GM18511 (cell line): ENCODE results near the gene MLIP.
"Not testable (repeated sequence)": the region's sequence is repeated elsewhere in the genome, so short reads cannot be mapped to it uniquely, and the experiment has no call there.

Source experiments
- ATAC-seq: cut with Tn5 transposase; IDR thresholded peaks from one replicate; pipeline ENCODE4 v1.9.1; 2021; ENCODE audit warnings: mild to moderate bottlenecking, moderate library complexity; ENCODE audit not compliant: unreplicated experiment

Gene MLIP

GRCh38 chr6:54135665-54136369, 24.6 kb downstream of the MLIP start:
- no peak for ATAC-seq

GRCh38 chr6:54138795-54139194, 27.6 kb downstream of the MLIP start:
- ATAC-seq, result no peak

GRCh38 chr6:54140811-54141210, 29.6 kb downstream of the MLIP start:
- no peak for ATAC-seq

GRCh38 chr6:54142889-54143519, 31.8 kb downstream of the MLIP start:
- no peak for ATAC-seq

- no peak for ATAC-seq
Observed at GRCh38 chr6:54151861-54152260, 40.6 kb downstream of the MLIP start.

- ATAC-seq, result no peak
Observed at GRCh38 chr6:54156650-54157250, 45.5 kb downstream of the MLIP start.

GRCh38 chr6:54157405-54157804, 46.2 kb downstream of the MLIP start:
- ATAC-seq, result no peak

GRCh38 chr6:54173089-54173488, 61.8 kb downstream of the MLIP start:
- no peak for ATAC-seq

DNA sequence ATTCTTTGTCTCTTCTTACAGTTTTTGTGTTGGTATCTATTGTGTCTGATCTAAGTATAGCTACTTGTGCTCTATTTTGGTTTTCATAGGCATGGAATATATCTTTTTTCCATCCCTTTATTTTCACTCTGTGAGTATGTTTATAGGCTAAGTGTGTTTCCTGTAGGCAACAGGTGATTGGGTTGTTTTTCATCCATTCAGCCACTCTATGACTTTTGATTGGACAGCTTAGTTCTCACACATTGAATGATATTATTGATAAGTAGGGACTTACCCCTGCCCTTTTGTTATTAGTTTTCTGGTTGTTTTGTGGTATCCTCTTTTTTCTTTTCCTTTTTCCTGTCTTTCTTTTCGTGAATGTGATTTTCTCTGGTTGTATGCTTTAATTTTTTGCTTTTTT, 67.9 kb downstream of the MLIP start:
- ATAC-seq, result no peak

GRCh38 chr6:54183616-54184015, 72.4 kb downstream of the MLIP start:
- no peak for ATAC-seq

- ATAC-seq, result no peak
Observed at GRCh38 chr6:54185885-54186284, 74.6 kb downstream of the MLIP start.

- no peak for ATAC-seq
Observed at GRCh38 chr6:54188846-54189245, 77.6 kb downstream of the MLIP start.

GRCh38 chr6:54191461-54191860, 80.2 kb downstream of the MLIP start:
- no peak for ATAC-seq

GRCh38 chr6:54192993-54193392, 81.8 kb downstream of the MLIP start:
- no peak for ATAC-seq

DNA sequence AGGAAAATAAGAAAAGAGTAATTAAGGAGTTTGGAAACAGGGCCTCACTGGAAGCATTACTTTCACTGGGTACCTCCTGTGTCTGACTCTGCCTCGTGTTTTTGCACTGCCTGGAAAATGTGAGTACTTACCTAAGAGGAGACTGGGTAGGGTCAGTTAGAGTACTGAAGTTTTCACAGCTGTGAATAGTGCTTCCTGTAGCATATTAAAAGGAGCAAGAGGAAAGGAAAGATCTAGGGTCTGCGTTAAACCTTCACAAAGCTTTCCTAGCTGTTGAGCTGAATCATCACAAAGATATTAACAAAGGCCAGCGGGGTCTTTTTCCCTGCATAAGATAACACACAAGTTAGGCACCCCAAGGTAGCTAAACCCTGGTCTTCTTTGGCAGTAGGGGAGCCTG, 82.3 kb downstream of the MLIP start:
- no peak for ATAC-seq

DNA sequence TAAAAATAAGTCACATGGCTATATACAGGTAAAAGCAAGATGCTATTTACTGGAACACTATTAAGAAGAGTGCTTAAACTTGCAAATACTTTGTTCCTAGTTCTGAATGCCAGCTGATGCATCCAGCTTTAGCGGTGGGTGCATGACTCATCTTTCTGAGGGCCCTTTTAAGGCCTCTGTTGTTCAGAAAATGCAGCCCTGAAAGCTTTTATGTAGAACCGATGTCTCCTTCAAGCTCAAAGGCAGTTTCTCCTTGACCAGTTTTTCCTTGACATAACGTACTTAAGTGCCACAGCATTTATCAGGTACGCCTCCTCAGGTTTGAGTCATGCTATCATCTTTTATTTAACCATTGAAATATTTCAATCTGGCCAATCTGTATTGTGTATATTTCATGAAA, 82.8 kb downstream of the MLIP start:
- ATAC-seq, result no peak

GRCh38 chr6:54195637-54196036, 84.4 kb downstream of the MLIP start:
- ATAC-seq, result no peak

- no peak for ATAC-seq
Observed at GRCh38 chr6:54196905-54197304, 85.7 kb downstream of the MLIP start.

DNA sequence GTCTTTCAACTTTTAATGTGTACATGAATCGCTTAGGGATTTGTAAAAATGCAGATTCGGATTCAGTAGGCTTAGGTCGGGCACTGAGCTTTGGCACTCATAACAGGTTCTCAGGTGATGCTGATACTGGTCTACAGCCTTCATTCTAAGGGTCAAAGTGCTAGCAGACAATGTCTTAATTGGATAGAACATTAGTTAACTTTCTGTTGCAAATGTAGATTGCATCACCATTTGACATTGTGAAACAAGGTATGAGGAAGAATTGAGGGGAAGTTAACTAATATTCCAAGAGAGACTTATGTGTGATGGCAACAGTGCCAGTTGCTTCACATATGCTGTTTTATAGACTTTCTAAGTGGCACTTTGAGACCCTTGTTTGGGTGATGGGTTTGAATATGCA, 86.9 kb downstream of the MLIP start:
- ATAC-seq, result no peak

DNA sequence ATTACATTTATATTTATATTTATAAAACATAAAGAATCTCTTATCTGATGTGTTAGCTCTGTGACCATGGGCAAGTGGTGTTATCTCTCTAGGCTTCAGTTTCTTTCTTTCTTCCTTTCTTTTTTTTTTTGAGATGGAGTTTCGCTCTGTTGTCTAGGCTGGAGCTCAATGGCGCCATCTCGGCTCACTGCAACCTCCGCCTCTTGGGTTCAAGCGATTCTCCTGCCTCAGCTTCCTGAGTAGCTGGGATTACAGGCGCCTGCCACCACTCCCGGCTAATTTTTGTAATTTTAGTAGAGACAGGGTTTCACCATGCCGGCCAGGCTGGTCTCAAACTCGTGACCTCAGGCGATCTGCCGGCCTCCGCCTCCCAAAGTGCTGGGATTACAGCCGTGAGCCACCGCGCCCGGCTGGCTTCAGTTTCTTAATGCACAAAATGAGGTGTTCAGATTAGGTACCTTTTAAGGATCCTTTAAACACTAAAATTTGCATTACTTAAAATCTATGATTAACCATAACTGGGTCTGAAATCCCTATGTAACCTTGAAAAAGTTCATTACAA, 92.3 kb downstream of the MLIP start:
- ATAC-seq, result not testable (repeated sequence)

- no peak for ATAC-seq
Observed at GRCh38 chr6:54204921-54205591, 93.8 kb downstream of the MLIP start.

- no peak for ATAC-seq
Observed at GRCh38 chr6:54206510-54206909, 95.3 kb downstream of the MLIP start.
